GM12874 (cell line): ENCODE data around the gene MTCL1.

Experiments
- TF ChIP-seq, protein P1 (sequence below): IDR thresholded peaks from 2 replicates; pipeline ENCODE4 v1.5.1; 2011; ENCODE audit warnings: low read depth, mild to moderate bottlenecking, control low read depth, low read length, moderate library complexity; ENCODE audit not compliant: insufficient read depth

The MTCL1 gene

DNA sequence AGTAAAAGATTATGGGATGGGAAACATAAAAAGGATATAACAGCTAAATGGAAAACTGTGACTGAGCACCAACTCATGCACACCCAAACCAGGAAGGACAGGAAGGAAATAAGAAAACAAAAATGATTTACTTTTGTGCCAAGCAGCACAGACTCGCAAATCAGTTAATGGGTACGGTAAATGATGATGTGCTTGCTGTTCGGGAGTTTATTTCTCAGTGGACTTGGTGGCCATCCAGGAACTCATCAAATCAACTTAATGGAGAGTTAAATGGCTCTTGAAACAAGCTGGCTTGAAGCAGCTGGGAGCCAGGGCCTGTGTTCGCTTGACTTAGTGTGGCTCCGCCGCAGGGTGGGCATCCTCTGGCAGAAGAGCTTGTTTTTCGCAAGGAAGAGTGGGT lies 36.2 kb downstream of the MTCL1 start:
- TF ChIP-seq, protein P1, sequence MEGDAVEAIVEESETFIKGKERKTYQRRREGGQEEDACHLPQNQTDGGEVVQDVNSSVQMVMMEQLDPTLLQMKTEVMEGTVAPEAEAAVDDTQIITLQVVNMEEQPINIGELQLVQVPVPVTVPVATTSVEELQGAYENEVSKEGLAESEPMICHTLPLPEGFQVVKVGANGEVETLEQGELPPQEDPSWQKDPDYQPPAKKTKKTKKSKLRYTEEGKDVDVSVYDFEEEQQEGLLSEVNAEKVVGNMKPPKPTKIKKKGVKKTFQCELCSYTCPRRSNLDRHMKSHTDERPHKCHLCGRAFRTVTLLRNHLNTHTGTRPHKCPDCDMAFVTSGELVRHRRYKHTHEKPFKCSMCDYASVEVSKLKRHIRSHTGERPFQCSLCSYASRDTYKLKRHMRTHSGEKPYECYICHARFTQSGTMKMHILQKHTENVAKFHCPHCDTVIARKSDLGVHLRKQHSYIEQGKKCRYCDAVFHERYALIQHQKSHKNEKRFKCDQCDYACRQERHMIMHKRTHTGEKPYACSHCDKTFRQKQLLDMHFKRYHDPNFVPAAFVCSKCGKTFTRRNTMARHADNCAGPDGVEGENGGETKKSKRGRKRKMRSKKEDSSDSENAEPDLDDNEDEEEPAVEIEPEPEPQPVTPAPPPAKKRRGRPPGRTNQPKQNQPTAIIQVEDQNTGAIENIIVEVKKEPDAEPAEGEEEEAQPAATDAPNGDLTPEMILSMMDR: no peak

DNA sequence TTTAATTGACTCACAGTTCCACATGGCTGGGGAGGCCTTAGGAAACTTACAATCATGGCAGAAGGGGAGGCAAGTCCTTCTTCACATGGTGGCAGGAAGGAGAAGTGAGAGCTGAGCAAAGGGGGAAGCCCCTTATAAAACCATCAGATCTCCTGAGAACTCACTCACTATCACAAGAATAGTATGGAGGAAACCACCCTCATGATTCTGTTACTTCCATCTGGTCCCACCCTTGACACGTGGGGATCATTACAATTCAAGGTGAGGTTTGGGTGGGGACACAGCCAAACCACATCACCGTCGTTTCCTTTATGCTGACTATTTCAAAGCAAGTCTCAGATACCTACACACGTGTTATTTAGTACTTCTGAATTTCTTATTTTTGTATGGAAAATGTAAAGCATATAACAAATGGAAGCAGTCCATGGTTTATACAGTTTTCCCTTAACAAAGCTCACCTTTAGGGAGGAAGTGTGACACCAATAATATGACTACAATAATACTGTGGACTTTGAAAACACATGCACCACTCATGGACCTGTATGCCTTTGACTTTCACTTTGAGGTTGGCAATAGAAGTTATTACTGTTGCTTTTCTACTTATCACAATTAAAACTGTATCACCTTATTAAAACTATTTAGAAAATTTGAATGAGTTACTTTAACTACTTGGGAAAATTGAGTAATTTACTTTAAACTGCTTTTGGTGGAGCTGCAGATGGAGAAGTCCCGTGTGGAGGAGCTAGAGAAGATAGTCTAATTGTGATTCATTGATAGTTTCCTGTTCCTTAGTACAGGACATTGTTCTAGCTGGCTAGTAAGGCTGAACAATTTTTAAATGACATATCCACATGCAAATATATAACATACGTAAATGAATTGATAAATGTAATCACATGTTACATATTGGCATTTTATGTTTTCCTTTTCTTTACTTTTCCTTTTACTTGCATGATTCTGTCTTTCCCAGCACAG lies 37.3 kb downstream of the MTCL1 start:
- TF ChIP-seq, protein P1: no peak

- TF ChIP-seq, protein P1: no peak
Observed at GRCh38 chr18:8744038-8744437, 38.7 kb downstream of the MTCL1 start.

- TF ChIP-seq, protein P1: no peak
Observed at GRCh38 chr18:8744656-8745055, 39.3 kb downstream of the MTCL1 start.

GRCh38 chr18:8745355-8746014 lies 40.1 kb downstream of the MTCL1 start:
- TF ChIP-seq, protein P1: no peak

GRCh38 chr18:8747440-8747937 lies 42.1 kb downstream of the MTCL1 start:
- TF ChIP-seq, protein P1: no peak

GRCh38 chr18:8749492-8749891 lies 44.1 kb downstream of the MTCL1 start:
- TF ChIP-seq, protein P1: no peak
